RWPE1 (cell line): ENCODE measurements around the gene DIDO1.

Source experiments
- CTCF ChIA-PET: fragments of 350-600 bp; sonication (Branson Sonifier 250); formaldehyde crosslinking; extraction: SDS; loops from one replicate; lab custom pipeline; 2021; lab: Yijun Ruan, JAX
- POLR2A ChIA-PET: fragments of 400-600 bp; formaldehyde crosslinking; extraction: SDS; loops from one replicate; lab custom pipeline; 2020; ENCODE audit warnings: antibody characterized with exemption; ENCODE audit not compliant: low non-redundant PET; lab: Yijun Ruan, JAX
- DNase-seq: peaks from one replicate; pipeline ENCODE4 v3.0.0; 2012; ENCODE audit warnings: low spot score
- H3K27ac ChIP-seq: fragments of 450-650 bp; 2 replicates; pipeline ENCODE4 v1.5.1; 2017
- TF ChIP-seq, protein P1 (sequence below): fragments of 450-650 bp; conservative IDR thresholded peaks from 2 replicates; pipeline ENCODE4 v1.5.1; 2017; ENCODE audit warnings: low read depth, mild to moderate bottlenecking

The DIDO1 gene

DNA sequence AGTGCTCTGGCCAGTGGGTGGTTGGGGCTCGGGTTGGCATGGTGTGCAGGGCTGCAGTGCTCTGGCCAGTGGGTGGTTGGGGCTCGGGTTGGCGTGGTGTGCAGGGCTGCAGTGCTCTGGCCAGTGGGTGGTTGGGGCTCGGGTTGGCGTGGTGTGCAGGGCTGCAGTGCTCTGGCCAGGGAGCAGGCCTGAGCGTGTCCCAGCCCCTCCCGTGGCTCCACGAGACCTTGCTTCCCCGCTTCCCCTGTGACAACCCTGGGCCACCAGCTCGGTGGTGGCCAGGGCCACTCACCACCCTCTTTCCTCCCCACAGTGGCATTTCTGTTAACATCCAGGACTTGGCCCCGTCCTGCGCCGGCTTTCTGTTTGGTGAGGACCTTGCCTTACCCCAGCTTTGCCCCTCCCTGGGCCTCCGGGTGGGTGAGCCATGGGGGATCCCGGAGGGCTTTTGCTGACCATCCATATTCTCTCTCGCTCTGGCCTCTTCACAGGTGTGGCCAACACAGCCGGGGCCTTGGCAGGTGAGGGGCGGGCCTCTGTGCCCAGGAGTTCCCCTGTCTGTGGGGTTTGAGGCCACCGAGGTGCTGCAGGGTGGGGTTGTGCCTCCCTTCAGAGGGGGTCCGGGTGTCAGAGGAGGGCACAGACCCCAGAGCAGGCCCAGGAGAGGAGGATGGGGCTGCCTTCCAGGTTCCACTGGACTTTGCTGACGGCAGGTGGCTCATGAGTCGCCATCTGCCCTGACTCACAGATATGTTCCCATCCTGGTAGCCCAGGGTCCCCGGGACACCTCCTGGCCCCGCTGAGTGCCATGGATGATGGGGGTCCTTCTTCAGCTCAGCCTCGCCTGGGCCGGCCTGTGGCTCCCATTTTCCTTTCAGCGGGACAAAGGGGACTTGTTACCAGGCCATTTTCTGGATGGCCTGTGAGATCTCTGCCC, 40.2 kb upstream of the DIDO1 start:
- no peak for DNase-seq
- ChIA-PET POLR2A (no interaction called here), CTCF (interaction anchor here (0.5 to 2.3 kb wide), 2 partner anchors 43 to 365 kb away, joined by 3 to 11 read pairs; no protein-coding TSS in a partner anchor)
- H3K27ac ChIP-seq = no peak overlapping the region
- TF ChIP-seq, protein P1, sequence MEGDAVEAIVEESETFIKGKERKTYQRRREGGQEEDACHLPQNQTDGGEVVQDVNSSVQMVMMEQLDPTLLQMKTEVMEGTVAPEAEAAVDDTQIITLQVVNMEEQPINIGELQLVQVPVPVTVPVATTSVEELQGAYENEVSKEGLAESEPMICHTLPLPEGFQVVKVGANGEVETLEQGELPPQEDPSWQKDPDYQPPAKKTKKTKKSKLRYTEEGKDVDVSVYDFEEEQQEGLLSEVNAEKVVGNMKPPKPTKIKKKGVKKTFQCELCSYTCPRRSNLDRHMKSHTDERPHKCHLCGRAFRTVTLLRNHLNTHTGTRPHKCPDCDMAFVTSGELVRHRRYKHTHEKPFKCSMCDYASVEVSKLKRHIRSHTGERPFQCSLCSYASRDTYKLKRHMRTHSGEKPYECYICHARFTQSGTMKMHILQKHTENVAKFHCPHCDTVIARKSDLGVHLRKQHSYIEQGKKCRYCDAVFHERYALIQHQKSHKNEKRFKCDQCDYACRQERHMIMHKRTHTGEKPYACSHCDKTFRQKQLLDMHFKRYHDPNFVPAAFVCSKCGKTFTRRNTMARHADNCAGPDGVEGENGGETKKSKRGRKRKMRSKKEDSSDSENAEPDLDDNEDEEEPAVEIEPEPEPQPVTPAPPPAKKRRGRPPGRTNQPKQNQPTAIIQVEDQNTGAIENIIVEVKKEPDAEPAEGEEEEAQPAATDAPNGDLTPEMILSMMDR = no peak

DNA sequence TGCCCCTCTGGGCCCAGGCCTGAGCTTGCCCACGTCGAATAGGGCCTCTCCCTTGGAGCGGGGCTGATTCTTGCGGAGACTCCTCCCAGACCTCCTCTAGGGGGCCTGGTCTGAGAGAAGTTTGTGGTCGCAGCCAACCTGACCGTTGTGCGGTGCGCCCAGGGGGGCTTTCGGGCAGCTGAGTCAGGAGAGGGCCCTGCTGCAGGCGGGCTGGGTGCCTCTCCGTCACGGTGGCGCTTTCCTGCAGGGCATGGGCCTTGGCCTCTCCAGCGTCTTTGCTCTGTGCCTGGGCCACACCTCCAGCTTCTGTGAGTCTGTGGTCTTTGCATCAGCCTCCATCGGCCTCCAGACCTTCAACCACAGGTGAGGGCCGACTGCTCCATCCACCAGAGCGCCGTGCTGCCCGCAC, 39.1 kb upstream of the DIDO1 start:
- H3K27ac ChIP-seq = no peak overlapping the region
- TF ChIP-seq, protein P1 = no peak
- no peak for DNase-seq
- CTCF ChIA-PET = interaction anchor here (0.8 to 2.3 kb wide), 5 partner anchors 7 to 44 kb away, joined by 3 to 11 read pairs (median 4); no protein-coding TSS in a partner anchor
- POLR2A ChIA-PET = no interaction called here

DNA sequence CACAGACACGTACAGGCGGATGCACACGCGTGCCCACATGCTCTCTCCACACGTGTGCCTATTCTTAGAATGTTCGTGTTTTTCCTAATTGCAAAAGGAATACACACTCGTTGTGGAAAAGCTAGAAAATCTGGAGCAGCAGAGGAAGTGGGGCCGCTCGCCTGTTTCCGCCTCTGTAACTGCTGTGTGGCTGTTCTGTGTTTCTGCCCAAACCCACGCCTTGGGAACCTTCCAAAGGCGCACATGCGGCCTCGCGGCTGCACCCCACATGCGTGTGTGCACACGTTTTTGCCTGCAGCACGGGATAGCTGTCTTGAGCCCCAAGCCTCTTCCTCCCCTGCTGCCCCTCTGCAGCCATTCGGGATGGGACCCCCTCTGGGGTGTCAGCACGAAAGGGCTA, 38.4 kb upstream of the DIDO1 start:
- ChIA-PET CTCF (interaction anchor here (1.0 to 2.3 kb wide), 5 partner anchors 8 to 46 kb away, joined by 3 to 11 read pairs (median 4); no protein-coding TSS in a partner anchor), POLR2A (no interaction called here)

DNA sequence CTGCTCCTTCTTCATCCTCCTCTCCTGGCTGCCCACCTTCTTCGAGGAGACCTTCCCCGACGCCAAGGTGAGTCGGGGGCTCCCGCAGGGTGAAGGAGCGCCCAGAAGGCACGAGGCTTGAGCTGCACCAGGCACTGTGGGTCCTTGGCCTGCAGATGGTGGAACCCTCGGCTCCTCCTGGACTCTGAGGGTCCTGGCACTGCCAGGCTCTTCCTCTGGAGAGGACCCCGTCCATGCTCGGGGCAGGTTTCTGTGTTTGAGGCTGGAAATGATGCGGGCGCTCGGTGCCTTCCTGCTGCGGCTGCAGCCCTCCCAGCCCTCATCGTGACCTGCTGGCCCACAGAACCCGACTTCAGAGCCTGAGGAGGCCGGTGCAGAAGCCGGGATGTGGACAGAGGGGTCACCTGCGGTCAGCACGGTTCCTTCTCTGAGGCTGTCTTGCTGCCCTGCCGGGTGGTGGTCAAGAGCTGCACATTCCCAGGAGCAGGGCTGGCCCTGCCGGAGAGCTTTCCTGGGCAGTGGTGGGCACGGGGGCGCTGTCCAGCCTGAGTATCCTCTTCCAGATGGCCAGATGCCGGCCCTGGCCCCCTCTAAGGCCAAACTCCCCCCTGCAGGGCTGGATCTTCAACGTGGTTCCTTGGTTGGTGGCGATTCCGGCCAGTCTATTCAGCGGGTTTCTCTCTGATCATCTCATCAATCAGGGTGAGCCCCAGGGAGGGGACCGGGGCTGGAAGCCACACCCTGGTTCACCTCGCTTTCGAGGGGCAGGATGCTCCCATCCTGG, 37.5 kb upstream of the DIDO1 start:
- no peak for DNase-seq
- POLR2A ChIA-PET = no interaction called here
- CTCF ChIA-PET = interaction anchor here (0.7 to 2.3 kb wide), 6 partner anchors 9 to 628 kb away, joined by 3 to 11 read pairs (median 4); no protein-coding TSS in a partner anchor
- TF ChIP-seq, protein P1 = no peak
- H3K27ac ChIP-seq = no peak overlapping the region

More for the DNA sequence above, 38.4 kb upstream of the DIDO1 start:
- no peak overlapping the region for H3K27ac ChIP-seq
- TF ChIP-seq, protein P1 = no peak
- no peak for DNase-seq

DNA sequence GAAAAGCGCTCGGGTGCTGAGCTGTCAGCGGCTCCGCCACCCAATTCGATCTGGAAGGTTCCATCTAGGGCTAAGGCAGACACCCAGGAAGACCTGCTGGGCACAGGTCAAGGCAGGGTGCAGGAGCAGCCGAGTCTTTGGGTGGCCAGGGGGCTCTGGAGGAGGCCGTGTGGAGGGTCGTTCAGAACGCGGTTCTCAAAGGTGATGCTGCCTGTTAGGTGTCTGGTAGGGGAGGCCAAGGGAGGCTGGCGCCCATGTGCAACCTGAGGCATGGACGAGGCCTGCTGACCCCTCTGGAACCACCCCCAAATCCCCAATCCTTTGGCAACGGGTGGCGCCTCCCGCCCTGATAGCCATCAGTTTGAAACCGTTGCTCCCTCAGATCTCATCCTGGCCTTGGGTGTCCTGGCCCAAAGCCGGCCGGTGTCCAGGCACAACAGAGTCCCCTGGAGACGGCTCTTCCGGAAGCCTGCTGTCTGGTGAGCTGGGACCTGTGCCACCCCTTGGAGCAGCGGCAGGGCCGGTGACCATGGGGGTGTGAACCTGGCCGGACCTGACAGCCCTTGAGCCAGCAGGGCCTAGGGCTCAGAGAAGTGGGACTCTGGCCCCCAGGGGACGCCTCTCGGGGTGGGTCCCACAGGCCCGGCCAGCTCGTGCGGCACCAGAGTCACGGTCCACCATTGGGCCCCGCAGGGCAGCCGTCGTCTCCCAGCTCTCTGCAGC, 36.7 kb upstream of the DIDO1 start:
- POLR2A ChIA-PET = no interaction called here
- DNase-seq = no peak
- H3K27ac ChIP-seq = no peak overlapping the region
- TF ChIP-seq, protein P1 = no peak
- CTCF ChIA-PET = interaction anchor here (0.7 to 1.0 kb wide), 2 partner anchors 8 to 204 kb away, joined by 3 read pairs; no protein-coding TSS in a partner anchor
